ENCODE results near the gene PCDHGA11.
"Not testable (repeated sequence)": the region's sequence is repeated elsewhere in the genome, so short reads cannot be mapped to it uniquely, and the experiment has no call there.

Gene PCDHGA11

GRCh38 chr5:141431286-141431685 lies 10.4 kb downstream of the PCDHGA11 start:
- no peak for TF ChIP-seq CTCF (IDR thresholded peaks at IDR 0.05)
- Histone ChIP-seq H3K4me2 (ENCODE audit: low read length) (no peak overlapping the region), H3K9ac (no peak overlapping the region), H3K36me3 (ENCODE audit: control insufficient read depth, insufficient read depth, low read length) (no peaks in the 10 kb centered on the region), H3K27me3 (ENCODE audit: control insufficient read depth, insufficient read depth, low read length) (no peaks in the 10 kb centered on the region), H3K9me3 (ENCODE audit: control insufficient read depth, low read length) (peaks cover 3% of the 10 kb centered on the region), H3K4me3 (ENCODE audit: low read depth, low read length) (no peak overlapping the region), H3K4me1 (no peaks in the 10 kb centered on the region), H3K27ac (no peak overlapping the region), H2AFZ (no peak overlapping the region), H3K79me2 (peaks cover 5% of the 10 kb centered on the region)

- H2AFZ ChIP-seq; H3K9ac ChIP-seq; H3K9me3 ChIP-seq (ENCODE audit: control insufficient read depth, low read length); H3K4me3 ChIP-seq (ENCODE audit: low read depth, low read length); H3K4me1 ChIP-seq; H3K79me2 ChIP-seq; H3K36me3 ChIP-seq (ENCODE audit: control insufficient read depth, insufficient read depth, low read length); H3K4me2 ChIP-seq (ENCODE audit: low read length); H3K27me3 ChIP-seq (ENCODE audit: control insufficient read depth, insufficient read depth, low read length); H3K27ac ChIP-seq: not testable (repeated sequence)
These were observed 11.5 kb downstream of the PCDHGA11 start for GRCh38 chr5:141432308-141432707.

- H3K79me2 ChIP-seq; H3K27me3 ChIP-seq (ENCODE audit: control insufficient read depth, insufficient read depth, low read length); H3K9me3 ChIP-seq (ENCODE audit: control insufficient read depth, low read length); H3K4me3 ChIP-seq (ENCODE audit: low read depth, low read length); H3K27ac ChIP-seq; H3K9ac ChIP-seq; H3K4me1 ChIP-seq; H3K36me3 ChIP-seq (ENCODE audit: control insufficient read depth, insufficient read depth, low read length); H3K4me2 ChIP-seq (ENCODE audit: low read length); H2AFZ ChIP-seq: not testable (repeated sequence)
These were observed 11.9 kb downstream of the PCDHGA11 start for GRCh38 chr5:141432726-141433125.

GRCh38 chr5:141434006-141434405 lies 13.2 kb downstream of the PCDHGA11 start:
- Histone ChIP-seq H3K27ac (no peak overlapping the region), H2AFZ (no peak overlapping the region), H3K9me3 (ENCODE audit: control insufficient read depth, low read length) (no peaks in the 10 kb centered on the region), H3K4me3 (ENCODE audit: low read depth, low read length) (no peak overlapping the region), H3K27me3 (ENCODE audit: control insufficient read depth, insufficient read depth, low read length) (no peaks in the 10 kb centered on the region), H3K9ac (no peak overlapping the region), H3K79me2 (peaks cover 5% of the 10 kb centered on the region), H3K4me2 (ENCODE audit: low read length) (no peak overlapping the region), H3K4me1 (no peaks in the 10 kb centered on the region), H3K36me3 (ENCODE audit: control insufficient read depth, insufficient read depth, low read length) (no peaks in the 10 kb centered on the region)
- no peak for TF ChIP-seq CTCF (IDR thresholded peaks at IDR 0.05)

GRCh38 chr5:141437221-141437620 lies 16.4 kb downstream of the PCDHGA11 start:
- no peak overlapping the region for H3K27ac ChIP-seq
- peaks cover 10% of the 10 kb centered on the region for H3K79me2 ChIP-seq
- H3K9ac ChIP-seq = no peak overlapping the region
- H3K4me1 ChIP-seq = no peaks in the 10 kb centered on the region
- no peaks in the 10 kb centered on the region for H3K27me3 ChIP-seq (ENCODE audit: control insufficient read depth, insufficient read depth, low read length)
- H3K9me3 ChIP-seq (ENCODE audit: control insufficient read depth, low read length) = no peaks in the 10 kb centered on the region
- no peak overlapping the region for H2AFZ ChIP-seq
- H3K4me2 ChIP-seq (ENCODE audit: low read length) = no peak overlapping the region
- no peak for TF ChIP-seq CTCF (IDR thresholded peaks at IDR 0.05)
- no peaks in the 10 kb centered on the region for H3K36me3 ChIP-seq (ENCODE audit: control insufficient read depth, insufficient read depth, low read length)
- no peak overlapping the region for H3K4me3 ChIP-seq (ENCODE audit: low read depth, low read length)

- no peak overlapping the region for H3K4me3 ChIP-seq (ENCODE audit: low read depth, low read length)
These were observed 18.7 kb downstream of the PCDHGA11 start for GRCh38 chr5:141439411-141440141.

More at GRCh38 chr5:141439411-141440141, 18.7 kb downstream of the PCDHGA11 start:
- Histone ChIP-seq H3K4me1 (no peaks in the 10 kb centered on the region), H3K27ac (no peak overlapping the region), H3K79me2 (peaks cover 10% of the 10 kb centered on the region), H2AFZ (no peak overlapping the region), H3K27me3 (ENCODE audit: control insufficient read depth, insufficient read depth, low read length) (no peaks in the 10 kb centered on the region), H3K9me3 (ENCODE audit: control insufficient read depth, low read length) (no peaks in the 10 kb centered on the region), H3K36me3 (ENCODE audit: control insufficient read depth, insufficient read depth, low read length) (no peaks in the 10 kb centered on the region), H3K9ac (no peak overlapping the region), H3K4me2 (ENCODE audit: low read length) (no peak overlapping the region)
- no peak for TF ChIP-seq CTCF (IDR thresholded peaks at IDR 0.05)

Measured in parathyroid adenoma (tissue), 2 donors.